Raji (cell line): ENCODE measurements around the gene PCDHGA12.
"Not testable (repeated sequence)": the region's sequence is repeated elsewhere in the genome, so short reads cannot be mapped to it uniquely, and the experiment has no call there.

Source experiments
- POLR2A ChIP-seq: IDR thresholded peaks from 2 replicates; pipeline ENCODE4 v1.6.1; 2011; ENCODE audit warnings: low read depth, low read length, control low read depth; ENCODE audit not compliant: insufficient read depth

The PCDHGA12 gene

DNA sequence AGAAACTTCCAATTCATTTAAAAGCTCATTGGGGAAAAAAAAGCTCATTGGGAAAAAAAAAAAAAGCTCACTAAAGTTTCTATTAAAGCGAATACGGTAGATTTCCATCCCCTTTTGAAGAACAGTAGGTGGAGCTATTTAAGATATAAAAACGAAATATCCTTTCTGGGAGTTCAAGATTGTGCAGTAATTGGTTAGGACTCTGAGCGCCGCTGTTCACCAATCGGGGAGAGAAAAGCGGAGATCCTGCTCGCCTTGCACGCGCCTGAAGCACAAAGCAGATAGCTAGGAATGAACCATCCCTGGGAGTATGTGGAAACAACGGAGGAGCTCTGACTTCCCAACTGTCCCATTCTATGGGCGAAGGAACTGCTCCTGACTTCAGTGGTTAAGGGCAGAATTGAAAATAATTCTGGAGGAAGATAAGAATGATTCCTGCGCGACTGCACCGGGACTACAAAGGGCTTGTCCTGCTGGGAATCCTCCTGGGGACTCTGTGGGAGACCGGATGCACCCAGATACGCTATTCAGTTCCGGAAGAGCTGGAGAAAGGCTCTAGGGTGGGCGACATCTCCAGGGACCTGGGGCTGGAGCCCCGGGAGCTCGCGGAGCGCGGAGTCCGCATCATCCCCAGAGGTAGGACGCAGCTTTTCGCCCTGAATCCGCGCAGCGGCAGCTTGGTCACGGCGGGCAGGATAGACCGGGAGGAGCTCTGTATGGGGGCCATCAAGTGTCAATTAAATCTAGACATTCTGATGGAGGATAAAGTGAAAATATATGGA is at the start of gene PCDHGA12:
TSS of gene PCDHGA12 (plus strand) at position 176 of the 782 bp plus-strand sequence. CDS start at position 429, 253 bp downstream.
- TF ChIP-seq POLR2A: no peak

DNA sequence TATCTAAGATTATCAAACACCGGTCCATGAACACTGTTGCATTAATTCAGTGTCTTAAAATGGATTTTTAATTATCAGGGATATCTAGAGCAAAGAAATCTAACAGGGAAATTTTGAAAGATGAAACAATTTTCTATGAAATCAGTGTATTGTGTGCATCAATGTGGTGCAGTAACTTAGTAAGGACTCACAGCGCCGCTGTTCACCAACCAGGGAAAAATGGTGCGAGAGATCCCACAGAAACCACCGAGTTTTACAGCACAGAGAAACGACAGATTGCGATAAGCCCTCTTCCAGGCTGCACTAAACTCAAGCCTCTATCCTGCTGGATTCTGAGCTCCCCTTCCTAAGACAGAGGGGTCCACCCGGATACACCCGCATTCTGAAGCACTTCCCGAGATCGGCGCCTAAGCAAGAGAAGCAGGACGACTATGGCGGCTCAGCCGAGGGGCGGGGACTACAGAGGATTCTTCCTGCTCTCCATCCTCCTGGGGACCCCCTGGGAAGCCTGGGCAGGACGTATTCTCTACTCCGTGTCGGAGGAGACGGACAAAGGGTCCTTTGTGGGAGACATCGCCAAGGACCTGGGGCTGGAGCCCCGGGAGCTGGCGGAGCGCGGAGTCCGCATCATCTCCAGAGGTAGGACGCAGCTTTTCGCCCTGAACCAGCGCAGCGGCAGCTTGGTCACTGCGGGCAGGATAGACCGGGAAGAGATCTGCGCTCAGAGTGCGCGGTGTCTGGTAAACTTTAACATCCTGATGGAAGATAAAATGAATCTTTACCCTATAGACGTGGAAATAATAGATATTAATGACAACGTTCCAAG is 47.6 kb upstream of the PCDHGA12 start, which contains the start of gene PCDHGA7:
TSS of gene PCDHGA7 (plus strand) at position 274 of the 826 bp plus-strand sequence. CDS start at position 432, 158 bp downstream.
- no peak for TF ChIP-seq POLR2A

DNA sequence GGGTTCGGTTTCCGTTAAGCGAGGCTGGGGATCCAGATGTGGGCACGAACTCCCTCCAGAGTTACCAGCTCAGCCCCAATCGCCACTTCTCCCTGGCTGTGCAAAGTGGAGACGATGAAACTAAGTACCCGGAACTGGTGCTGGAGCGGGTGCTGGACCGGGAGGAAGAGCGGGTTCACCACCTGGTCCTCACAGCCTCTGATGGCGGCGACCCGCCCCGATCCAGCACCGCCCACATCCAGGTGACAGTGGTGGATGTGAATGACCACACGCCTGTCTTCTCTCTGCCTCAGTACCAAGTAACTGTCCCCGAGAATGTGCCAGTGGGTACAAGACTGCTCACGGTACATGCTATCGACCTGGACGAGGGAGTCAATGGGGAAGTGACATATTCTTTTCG is 47.0 kb upstream of the PCDHGA12 start:
- no peak for TF ChIP-seq POLR2A

- no peak for TF ChIP-seq POLR2A
Observed at GRCh38 chr5:141384471-141385267, 45.6 kb upstream of the PCDHGA12 start.

GRCh38 chr5:141387557-141388311 is 42.6 kb upstream of the PCDHGA12 start, which contains the start of gene PCDHGB4:
PCDHGB4 (plus strand) TSS chr5:141387698; CDS start chr5:141387885, 187 bp downstream.
- not testable (repeated sequence) for TF ChIP-seq POLR2A

GRCh38 chr5:141388661-141389060 is 41.6 kb upstream of the PCDHGA12 start:
- TF ChIP-seq POLR2A: no peak

DNA sequence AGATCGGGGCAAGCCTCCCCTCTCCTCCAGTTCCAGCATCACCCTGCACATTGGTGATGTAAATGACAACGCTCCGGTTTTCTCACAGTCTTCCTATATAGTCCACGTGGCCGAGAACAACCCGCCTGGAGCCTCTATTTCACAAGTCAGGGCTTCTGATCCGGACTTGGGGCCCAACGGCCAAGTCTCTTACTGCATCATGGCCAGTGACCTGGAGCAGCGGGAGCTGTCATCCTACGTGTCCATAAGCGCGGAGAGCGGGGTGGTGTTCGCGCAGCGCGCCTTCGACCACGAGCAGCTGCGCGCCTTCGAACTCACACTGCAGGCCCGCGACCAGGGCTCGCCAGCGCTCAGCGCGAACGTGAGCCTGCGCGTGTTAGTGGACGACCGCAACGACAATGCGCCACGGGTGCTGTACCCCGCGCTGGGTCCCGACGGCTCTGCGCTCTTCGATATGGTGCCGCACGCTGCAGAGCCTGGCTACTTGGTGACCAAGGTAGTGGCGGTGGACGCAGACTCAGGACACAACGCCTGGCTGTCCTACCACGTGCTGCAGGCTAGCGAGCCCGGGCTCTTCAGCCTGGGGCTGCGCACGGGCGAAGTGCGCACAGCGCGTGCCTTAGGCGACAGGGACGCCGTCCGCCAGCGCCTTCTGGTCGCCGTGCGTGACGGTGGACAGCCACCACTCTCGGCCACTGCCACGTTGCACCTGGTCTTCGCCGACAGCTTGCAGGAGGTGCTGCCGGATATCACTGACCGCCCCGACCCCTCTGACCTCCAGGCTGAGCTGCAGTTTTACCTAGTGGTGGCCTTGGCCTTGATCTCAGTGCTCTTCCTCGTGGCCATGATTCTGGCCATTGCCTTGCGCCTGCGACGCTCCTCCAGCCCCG is 40.9 kb upstream of the PCDHGA12 start:
- no peak for TF ChIP-seq POLR2A

DNA sequence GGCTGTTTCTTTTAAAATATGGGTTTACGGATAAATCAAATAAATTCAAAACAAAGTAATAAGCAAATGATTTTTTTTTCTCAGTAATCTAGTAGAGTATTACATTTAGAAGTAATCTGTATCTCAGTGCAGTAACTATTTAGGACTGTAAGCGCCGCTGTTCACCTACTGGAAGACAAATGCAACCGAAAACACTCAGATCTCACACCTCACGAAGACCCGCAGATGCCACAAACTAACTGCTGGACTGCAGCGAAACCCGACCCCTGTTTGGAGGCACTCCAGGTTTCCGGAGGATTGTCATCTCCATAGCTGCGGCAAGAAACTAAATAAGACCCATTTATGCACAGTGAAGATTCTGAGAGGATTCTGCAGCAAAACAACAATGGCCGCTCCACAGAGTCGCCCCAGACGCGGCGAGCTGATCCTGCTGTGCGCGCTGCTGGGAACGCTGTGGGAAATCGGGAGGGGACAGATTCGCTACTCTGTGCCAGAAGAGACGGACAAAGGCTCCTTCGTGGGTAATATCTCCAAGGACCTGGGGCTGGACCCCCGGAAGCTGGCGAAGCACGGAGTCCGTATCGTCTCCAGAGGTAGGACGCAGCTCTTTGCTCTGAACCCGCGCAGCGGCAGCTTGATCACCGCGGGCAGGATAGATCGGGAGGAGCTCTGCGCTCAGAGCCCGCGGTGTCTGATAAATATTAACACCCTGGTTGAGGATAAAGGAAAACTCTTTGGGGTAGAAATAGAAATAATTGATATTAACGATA is 37.7 kb upstream of the PCDHGA12 start, which contains the start of gene PCDHGA8:
TSS of gene PCDHGA8 (plus strand) at position 205 of the 770 bp plus-strand sequence. CDS start at position 386, 181 bp downstream.
- no peak for TF ChIP-seq POLR2A

DNA sequence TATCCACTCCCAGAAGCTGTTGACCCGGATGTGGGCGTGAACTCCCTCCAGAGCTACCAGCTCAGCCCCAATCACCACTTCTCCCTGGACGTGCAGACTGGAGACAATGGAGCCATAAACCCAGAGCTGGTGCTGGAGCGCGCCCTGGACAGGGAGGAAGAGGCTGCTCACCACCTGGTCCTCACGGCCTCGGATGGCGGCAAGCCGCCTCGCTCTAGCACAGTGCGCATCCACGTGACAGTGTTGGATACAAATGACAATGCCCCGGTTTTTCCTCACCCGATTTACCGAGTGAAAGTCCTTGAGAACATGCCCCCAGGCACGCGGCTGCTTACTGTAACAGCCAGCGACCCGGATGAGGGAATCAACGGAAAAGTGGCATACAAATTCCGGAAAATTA is 37.0 kb upstream of the PCDHGA12 start:
- TF ChIP-seq POLR2A: no peak

- TF ChIP-seq POLR2A: not testable (repeated sequence)
Observed at GRCh38 chr5:141397756-141398551, 32.4 kb upstream of the PCDHGA12 start, which contains the start of gene PCDHGB5. PCDHGB5 (plus strand) TSS chr5:141397947; CDS start chr5:141398128, 181 bp downstream.

GRCh38 chr5:141398608-141399007 is 31.7 kb upstream of the PCDHGA12 start:
- no peak for TF ChIP-seq POLR2A
